Esophagus (tissue), 2 donors: ENCODE measurements around the gene RASA3. TPM values are rescaled to one million over a fixed set of nuclear protein-coding genes. Genes with fewer than 3 reads are reported as not detected.
"Not testable (repeated sequence)": the region's sequence is repeated elsewhere in the genome, so short reads cannot be mapped to it uniquely, and the experiment has no call there.

Experiments used
- H3K27ac ChIP-seq, 2 donors: one replicate each; pipeline ENCODE4 v1.5.1; 2013; ENCODE audit warnings: low read depth in 2 of 2, mild to moderate bottlenecking in 2 of 2, inconsistent platforms in 1 of 2, low read length in 1 of 2, moderate library complexity in 1 of 2
- H3K27me3 ChIP-seq, 2 donors: one replicate each; pipeline ENCODE4 v1.6.1; 2013; ENCODE audit warnings: low read length in 2 of 2, control low read depth in 1 of 2, mild to moderate bottlenecking in 1 of 2; ENCODE audit not compliant: insufficient read depth in 2 of 2, control insufficient read depth in 1 of 2
- H3K36me3 ChIP-seq, 2 donors: one replicate each; pipeline ENCODE4 v1.6.1; 2013; ENCODE audit warnings: low read length in 1 of 2; ENCODE audit not compliant: control insufficient read depth in 2 of 2, insufficient read depth in 2 of 2
- H3K4me1 ChIP-seq, 2 donors: one replicate each; pipeline ENCODE4 v1.6.1; 2013; ENCODE audit warnings: low read length in 1 of 2; ENCODE audit not compliant: control insufficient read depth in 2 of 2, insufficient read depth in 2 of 2
- H3K4me3 ChIP-seq, 2 donors: one replicate each; pipeline ENCODE4 v1.5.1; 2013; ENCODE audit warnings: low read length in 2 of 2, mild to moderate bottlenecking in 2 of 2, low read depth in 1 of 2, moderate library complexity in 1 of 2
- H3K9me3 ChIP-seq, 2 donors: one replicate each; pipeline ENCODE4 v1.6.1; 2013; ENCODE audit warnings: mild to moderate bottlenecking in 2 of 2, low read depth in 1 of 2, low read length in 1 of 2, moderate library complexity in 1 of 2; ENCODE audit not compliant: control insufficient read depth in 2 of 2, insufficient read depth in 1 of 2
- WGBS, 2 donors: extraction: QIAGEN DNeasy Blood & Tissue Kit; methylation state at CpG; one replicate each; pipeline ENCODE4 v1.1.7; 2013; 5-methylcytosine and 5-hydroxymethylcytosine counted together
- polyA plus RNA-seq, 2 donors: library from polyadenylated mRNA; stranded (reverse); fragments of 200-250 nt; gene quantifications; one replicate each; pipeline ENCODE4 v1.2.3, GENCODE V29; 2013
- donor health status: healthy with polysubstance abuse.
- donor health status: Bipolar disorder and iron deficiency.

The RASA3 gene
- polyA plus RNA-seq, 2 donors, result 1.5 to 1.8 TPM

- H3K4me1 ChIP-seq, result peaks cover 14% of the 10 kb centered on the region in 2 donors
- H3K36me3 ChIP-seq, result no peaks in the 10 kb centered on the region
- H3K27ac ChIP-seq, result peak overlapping the region; percentile 65 to 71
- no peak overlapping the region for H3K4me3 ChIP-seq
- H3K27me3 ChIP-seq, result peaks cover 0 to 2% of the 10 kb centered on the region in 2 donors
- H3K9me3 ChIP-seq, result no peaks in the 10 kb centered on the region
- 57% methylated on average over 37 of the region's 37 CpGs for WGBS, 2 donors
Observed at GRCh38 chr13:114128624-114129522, 3.5 kb downstream of the RASA3 start.

GRCh38 chr13:114128348-114128623 is 4.1 kb downstream of the RASA3 start:
- no peak overlapping the region for H3K4me3 ChIP-seq
- no peaks in the 10 kb centered on the region for H3K36me3 ChIP-seq
- peaks cover 0 to 2% of the 10 kb centered on the region in 2 donors for H3K27me3 ChIP-seq
- peak overlapping the region; percentile 65 to 71 for H3K27ac ChIP-seq
- 84 to 94% methylated on average over 5 of the region's 5 CpGs for WGBS, 2 donors
- no peaks in the 10 kb centered on the region for H3K9me3 ChIP-seq
- H3K4me1 ChIP-seq, result peaks cover 14% of the 10 kb centered on the region in 2 donors

DNA sequence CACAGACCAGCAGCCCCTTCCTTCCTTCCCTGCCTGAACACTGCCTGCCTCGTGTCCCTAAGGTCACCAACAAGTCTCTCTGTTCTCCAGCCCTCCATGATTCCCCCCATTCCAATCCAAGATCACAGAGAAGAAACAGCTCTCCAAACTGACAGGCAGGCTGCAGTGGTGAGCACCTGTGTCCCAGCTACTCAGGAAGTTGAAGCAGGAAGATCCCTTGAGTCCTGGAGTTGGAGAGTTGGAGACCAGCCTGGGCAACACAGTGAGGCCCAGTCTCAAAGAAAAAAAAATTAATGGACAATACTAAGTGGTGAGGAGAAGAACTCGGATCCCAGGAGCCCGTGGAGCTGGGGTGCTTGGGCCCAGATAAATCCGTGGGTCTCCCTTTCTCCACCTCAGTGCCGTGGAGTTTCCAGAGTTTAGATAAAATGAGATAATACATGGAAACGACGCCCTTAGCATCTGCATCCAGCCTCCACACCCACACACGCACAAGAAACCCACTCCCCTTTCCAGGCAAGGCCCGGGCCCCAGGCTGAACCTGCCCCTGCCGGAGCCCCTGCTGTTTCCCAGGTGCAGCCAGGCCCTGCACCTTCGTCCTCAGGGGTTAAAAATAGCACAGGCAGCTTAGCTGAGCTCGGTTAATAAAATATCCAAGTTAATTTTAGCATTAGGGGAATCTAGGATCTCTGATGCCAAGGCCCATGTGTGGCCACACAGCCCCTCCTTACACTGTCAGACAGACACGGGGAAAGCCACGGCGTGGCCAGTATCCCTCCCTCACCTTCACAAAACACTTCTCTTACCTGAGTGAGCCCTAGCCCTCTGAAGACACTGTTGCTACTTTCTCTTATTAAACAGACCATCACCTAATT is 4.7 kb downstream of the RASA3 start:
- Histone ChIP-seq H3K4me1 (peaks cover 13 to 14% of the 10 kb centered on the region in 2 donors), H3K4me3 (no peak overlapping the region), H3K36me3 (no peaks in the 10 kb centered on the region), H3K27ac (peak overlapping the region in 1 of 2 donors; percentile 65), H3K9me3 (no peaks in the 10 kb centered on the region), H3K27me3 (peaks cover 0 to 2% of the 10 kb centered on the region in 2 donors)
- WGBS, 2 donors, result 70 to 77% methylated on average over 15 of the region's 15 CpGs

- no peak overlapping the region for H3K27ac ChIP-seq
- no peak overlapping the region for H3K4me3 ChIP-seq
- WGBS, 2 donors, result 87 to 92% methylated on average over 21 of the region's 21 CpGs
- H3K4me1 ChIP-seq, result peaks cover 12 to 17% of the 10 kb centered on the region in 2 donors
- H3K27me3 ChIP-seq, result peaks cover 0 to 2% of the 10 kb centered on the region in 2 donors
- no peaks in the 10 kb centered on the region for H3K9me3 ChIP-seq
- H3K36me3 ChIP-seq, result no peaks in the 10 kb centered on the region
Observed at GRCh38 chr13:114126789-114127472, 5.5 kb downstream of the RASA3 start.

DNA sequence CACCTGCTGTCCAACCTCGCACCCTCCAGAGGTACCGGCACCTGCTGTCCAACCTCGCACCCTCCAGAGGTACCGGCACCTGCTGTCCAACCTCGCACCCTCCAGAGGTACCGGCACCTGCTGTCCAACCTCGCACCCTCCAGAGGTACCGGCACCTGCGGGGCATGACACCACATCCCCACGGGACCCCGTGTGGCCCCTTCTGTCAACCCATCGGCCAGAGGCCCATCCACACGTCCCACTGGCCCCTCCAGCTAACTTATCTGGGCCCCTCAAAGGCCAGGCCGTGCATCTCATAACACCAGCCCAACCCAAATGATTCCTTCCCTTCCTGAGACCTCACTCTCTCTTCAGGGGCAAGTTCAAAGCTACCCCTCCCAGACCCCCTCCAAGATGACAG is 6.3 kb downstream of the RASA3 start:
- not testable (repeated sequence) for H3K9me3 ChIP-seq, H3K27me3 ChIP-seq, H3K36me3 ChIP-seq, H3K27ac ChIP-seq, H3K4me3 ChIP-seq
- 94 to 96% methylated on average over 9 to 14 of the region's 14 CpGs for whole genome bisulfite sequencing, 2 donors
- peaks cover 12% of the 10 kb centered on the region in 2 donors for H3K4me1 ChIP-seq

DNA sequence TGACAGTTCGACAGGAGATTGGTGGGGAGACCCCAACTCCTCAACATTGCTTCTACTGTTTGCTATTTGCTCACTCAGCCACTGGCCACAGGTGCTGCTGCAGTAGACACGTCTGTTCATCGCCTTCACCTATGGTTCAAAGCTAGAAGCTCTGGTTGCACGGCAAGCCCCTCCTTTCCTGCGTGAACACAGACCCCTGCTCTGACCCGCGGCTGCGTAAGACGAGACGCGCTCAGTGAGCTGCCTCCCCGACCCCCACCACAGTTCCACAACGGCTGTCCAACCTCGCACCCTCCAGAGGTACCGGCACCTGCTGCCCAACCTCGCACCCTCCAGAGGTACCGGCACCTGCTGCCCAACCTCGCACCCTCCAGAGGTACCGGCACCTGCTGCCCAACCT is 6.8 kb downstream of the RASA3 start:
- peaks cover 9 to 12% of the 10 kb centered on the region in 2 donors for H3K4me1 ChIP-seq
- 94 to 96% methylated on average over 17 to 18 of the region's 19 CpGs for WGBS, 2 donors

DNA sequence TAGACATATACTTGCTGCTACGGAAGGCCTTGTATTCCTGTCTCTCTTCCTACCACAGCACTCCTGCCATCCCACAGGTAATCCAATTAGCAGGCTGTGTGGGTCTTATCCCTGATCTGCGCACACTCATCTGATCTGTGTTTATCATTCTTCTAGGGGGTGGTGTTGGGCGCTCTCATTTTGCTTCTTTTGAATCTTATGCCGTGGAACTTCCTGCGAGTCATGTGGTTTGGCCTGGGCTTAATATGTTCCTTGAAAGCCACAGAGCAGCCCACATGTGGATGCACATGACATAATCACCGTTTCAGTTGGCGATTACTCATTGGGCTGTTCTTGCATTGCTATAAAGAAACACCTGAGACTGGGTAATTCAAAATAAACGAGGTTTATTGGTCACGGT is 7.5 kb downstream of the RASA3 start:
- H3K4me3 ChIP-seq, result no peak overlapping the region
- no peaks in the 10 kb centered on the region for H3K27me3 ChIP-seq
- H3K9me3 ChIP-seq, result no peaks in the 10 kb centered on the region
- H3K36me3 ChIP-seq, result no peaks in the 10 kb centered on the region
- WGBS, 2 donors, result 71 to 72% methylated on average over 9 of the region's 9 CpGs
- H3K4me1 ChIP-seq, result peaks cover 4 to 8% of the 10 kb centered on the region in 2 donors
- H3K27ac ChIP-seq, result no peak overlapping the region

More for the DNA sequence above, 6.8 kb downstream of the RASA3 start:
- no peaks in the 10 kb centered on the region for H3K36me3 ChIP-seq
- no peak overlapping the region for H3K27ac ChIP-seq
- no peak overlapping the region for H3K4me3 ChIP-seq
- no peaks in the 10 kb centered on the region for H3K27me3 ChIP-seq
- no peaks in the 10 kb centered on the region for H3K9me3 ChIP-seq

- Histone ChIP-seq H3K27me3 (no peaks in the 10 kb centered on the region), H3K4me3 (no peak overlapping the region), H3K4me1 (peaks cover 4% of the 10 kb centered on the region in 2 donors), H3K27ac (no peak overlapping the region), H3K9me3 (no peaks in the 10 kb centered on the region), H3K36me3 (no peaks in the 10 kb centered on the region)
- WGBS, 2 donors, result 90 to 93% methylated on average over 18 of the region's 18 CpGs
Observed at GRCh38 chr13:114124431-114124830, 8.0 kb downstream of the RASA3 start.

- Histone ChIP-seq H3K27ac (no peak overlapping the region), H3K4me3 (no peak overlapping the region), H3K4me1 (peaks cover 4% of the 10 kb centered on the region in 2 donors), H3K36me3 (no peaks in the 10 kb centered on the region), H3K9me3 (no peaks in the 10 kb centered on the region), H3K27me3 (no peaks in the 10 kb centered on the region)
- WGBS, 2 donors, result 92 to 95% methylated on average over 14 of the region's 14 CpGs
Observed at GRCh38 chr13:114123876-114124275, 8.5 kb downstream of the RASA3 start.
